ENCODE data around the gene PNMA3.

DNA sequence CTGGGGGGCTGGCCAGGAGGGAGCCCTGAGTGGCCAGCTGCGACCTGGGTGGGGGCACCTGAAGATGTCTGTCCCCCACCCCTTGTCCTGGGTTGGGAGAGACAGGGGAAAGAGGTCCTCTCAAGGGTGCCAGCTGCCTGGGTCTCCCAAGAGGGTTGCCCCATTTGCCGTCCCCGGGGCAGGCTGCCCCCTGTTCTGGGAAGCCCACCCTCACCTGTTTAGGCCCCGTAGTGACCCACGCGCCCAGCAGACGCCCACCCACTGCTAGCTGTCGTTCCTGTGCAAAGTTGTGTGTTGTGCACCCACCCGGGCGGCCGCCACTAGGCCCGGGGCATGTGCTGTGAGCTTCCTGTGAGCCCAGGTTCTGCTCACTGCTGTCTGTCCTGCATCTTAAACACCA is 25.5 kb upstream of the PNMA3 start:
- TF ChIP-seq EZH2phosphoT487 (IDR thresholded peaks at IDR 0.05; ENCODE audit: insufficient read depth, low read depth) (no peak), EZH2 (IDR thresholded peaks at IDR 0.05; ENCODE audit: insufficient read depth, poor library complexity, severe bottlenecking) (no peak)

Data from GM23248 (cell line).